ENCODE measurements around the gene AMZ2. TPM values are rescaled to one million over a fixed set of nuclear protein-coding genes. Genes with fewer than 3 reads are reported as not detected.
"Not testable (repeated sequence)": the region's sequence is repeated elsewhere in the genome, so short reads cannot be mapped to it uniquely, and the experiment has no call there.

The AMZ2 gene
- total RNA-seq, 1 donor from 2014 or later = 70.3 TPM

- Mint-ChIP-seq H3K36me3 (ENCODE audit: low read depth, unreplicated experiment) (no peaks in the 10 kb centered on the region), H3K27me3 (ENCODE audit: unreplicated experiment) (peaks cover 3% of the 10 kb centered on the region), H3K4me1 (ENCODE audit: unreplicated experiment) (peaks cover 17% of the 10 kb centered on the region), H3K4me3 (ENCODE audit: unreplicated experiment) (peak overlapping the region; percentile 90), H3K9me3 (ENCODE audit: unreplicated experiment) (no peaks in the 10 kb centered on the region), H3K27ac (ENCODE audit: unreplicated experiment) (peak overlapping the region; percentile 88)
- TF ChIP-seq CTCF (IDR thresholded peaks at IDR 0.05; ENCODE audit: unreplicated experiment) = no peak
- no peak for DNase-seq (ENCODE audit: low spot score)
Observed at GRCh38 chr17:68248891-68249290, 1.0 kb downstream of the AMZ2 start.

- DNase-seq (ENCODE audit: low spot score) = no peak
- Mint-ChIP-seq H3K4me3 (ENCODE audit: unreplicated experiment) (no peak overlapping the region), H3K27me3 (ENCODE audit: unreplicated experiment) (peaks cover 7% of the 10 kb centered on the region), H3K36me3 (ENCODE audit: low read depth, unreplicated experiment) (no peaks in the 10 kb centered on the region), H3K27ac (ENCODE audit: unreplicated experiment) (no peak overlapping the region), H3K4me1 (ENCODE audit: unreplicated experiment) (peaks cover 17% of the 10 kb centered on the region), H3K9me3 (ENCODE audit: unreplicated experiment) (no peaks in the 10 kb centered on the region)
- TF ChIP-seq CTCF (IDR thresholded peaks at IDR 0.05; ENCODE audit: unreplicated experiment) = no peak
Observed at GRCh38 chr17:68249354-68249765, 1.5 kb downstream of the AMZ2 start.

GRCh38 chr17:68253426-68253825 lies 5.6 kb downstream of the AMZ2 start:
- H3K27me3 Mint-ChIP-seq (ENCODE audit: unreplicated experiment); H3K4me3 Mint-ChIP-seq (ENCODE audit: unreplicated experiment); DNase-seq (ENCODE audit: low spot score); H3K9me3 Mint-ChIP-seq (ENCODE audit: unreplicated experiment); H3K27ac Mint-ChIP-seq (ENCODE audit: unreplicated experiment); H3K36me3 Mint-ChIP-seq (ENCODE audit: low read depth, unreplicated experiment): not testable (repeated sequence)
- H3K4me1 Mint-ChIP-seq (ENCODE audit: unreplicated experiment) = peaks cover 10% of the 10 kb centered on the region

- Mint-ChIP-seq H3K27ac (ENCODE audit: unreplicated experiment) (no peak overlapping the region), H3K36me3 (ENCODE audit: low read depth, unreplicated experiment) (peaks cover 5% of the 10 kb centered on the region), H3K4me1 (ENCODE audit: unreplicated experiment) (peaks cover 10% of the 10 kb centered on the region), H3K27me3 (ENCODE audit: unreplicated experiment) (peaks cover 5% of the 10 kb centered on the region), H3K9me3 (ENCODE audit: unreplicated experiment) (no peaks in the 10 kb centered on the region), H3K4me3 (ENCODE audit: unreplicated experiment) (no peak overlapping the region)
- DNase-seq (ENCODE audit: low spot score) = no peak
- no peak for TF ChIP-seq CTCF (IDR thresholded peaks at IDR 0.05; ENCODE audit: unreplicated experiment)
Observed at GRCh38 chr17:68255151-68255550, 7.3 kb downstream of the AMZ2 start.

- Mint-ChIP-seq H3K36me3 (ENCODE audit: low read depth, unreplicated experiment) (peaks cover 5% of the 10 kb centered on the region), H3K27me3 (ENCODE audit: unreplicated experiment) (peaks cover 5% of the 10 kb centered on the region), H3K4me3 (ENCODE audit: unreplicated experiment) (no peak overlapping the region), H3K4me1 (ENCODE audit: unreplicated experiment) (peaks cover 10% of the 10 kb centered on the region), H3K9me3 (ENCODE audit: unreplicated experiment) (no peaks in the 10 kb centered on the region), H3K27ac (ENCODE audit: unreplicated experiment) (no peak overlapping the region)
- no peak for TF ChIP-seq CTCF (IDR thresholded peaks at IDR 0.05; ENCODE audit: unreplicated experiment)
- DNase-seq (ENCODE audit: low spot score) = no peak
Observed at GRCh38 chr17:68255731-68256538, 8.1 kb downstream of the AMZ2 start.

GRCh38 chr17:68256701-68257100 lies 8.9 kb downstream of the AMZ2 start:
- H3K36me3 Mint-ChIP-seq (ENCODE audit: low read depth, unreplicated experiment); H3K4me3 Mint-ChIP-seq (ENCODE audit: unreplicated experiment); H3K27me3 Mint-ChIP-seq (ENCODE audit: unreplicated experiment); H3K9me3 Mint-ChIP-seq (ENCODE audit: unreplicated experiment); DNase-seq (ENCODE audit: low spot score); H3K27ac Mint-ChIP-seq (ENCODE audit: unreplicated experiment): not testable (repeated sequence)
- H3K4me1 Mint-ChIP-seq (ENCODE audit: unreplicated experiment) = peaks cover 10% of the 10 kb centered on the region

Measured in endothelial cell (in vitro differentiated cells).